H1 (cell line): ENCODE data around the gene RBM4B. TPM values are rescaled to one million over a fixed set of nuclear protein-coding genes. Genes with fewer than 3 reads are reported as not detected.

Source experiments
- CTCF ChIA-PET: fragments of 300-600 bp; sonication (Branson Sonifier 250); formaldehyde crosslinking; loops from one replicate; lab custom pipeline; 2021; ENCODE audit not compliant: partially characterized antibody; lab: Charles Lee
- POLR2A ChIA-PET: fragments of 300-600 bp; sonication (Branson Sonifier 250); formaldehyde crosslinking; loops from one replicate; lab custom pipeline; 2021; ENCODE audit warnings: inconsistent platforms; ENCODE audit not compliant: partially characterized antibody; lab: Charles Lee
- DNase-seq, 2 experiments: peaks; one replicate each; pipeline versions ENCODE4 v3.0.0 to v3.0.0-alpha.2; 2010 to 2022; ENCODE audit warnings: low spot score in 2 of 2, low read depth in 1 of 2, mixed read lengths in 1 of 2
- FAIRE-seq: peaks from 2 replicates; lab custom pipeline; 2011; peaks lifted over from hg19 to GRCh38; lab: Jason Lieb, UNC
- H2AFZ ChIP-seq: 2 replicates; pipeline ENCODE4 v1.8.1; 2012; ENCODE audit warnings: low read length, inconsistent platforms
- H2AK5ac ChIP-seq: 2 replicates; pipeline ENCODE4 v1.6.1; 2013; ENCODE audit warnings: low read depth, low read length
- H2BK120ac ChIP-seq: replicated peaks from 2 replicates; pipeline ENCODE3; 2013; ENCODE audit warnings: low read depth, low read length, inconsistent platforms
- H2BK12ac ChIP-seq: 2 replicates; pipeline ENCODE4 v1.6.1; 2013; ENCODE audit warnings: low read depth, low read length
- H2BK15ac ChIP-seq: 2 replicates; pipeline ENCODE4 v1.6.1; 2013; ENCODE audit warnings: low read length
- H2BK20ac ChIP-seq: 2 replicates; pipeline ENCODE4 v1.6.1; 2013; ENCODE audit warnings: low read length
- H2BK5ac ChIP-seq: 2 replicates; pipeline ENCODE4 v1.6.1; 2013; ENCODE audit warnings: low read depth, low read length
- H3K14ac ChIP-seq: 2 replicates; pipeline ENCODE4 v1.6.1; 2013; ENCODE audit warnings: inconsistent platforms; ENCODE audit not compliant: insufficient read length
- H3K18ac ChIP-seq: 2 replicates; pipeline ENCODE4 v1.6.1; 2013; ENCODE audit warnings: low read length; ENCODE audit errors: extremely low read depth
- H3K23ac ChIP-seq: 2 replicates; pipeline ENCODE4 v1.6.1; 2013; ENCODE audit warnings: inconsistent platforms; ENCODE audit not compliant: insufficient read length
- H3K23me2 ChIP-seq: 2 replicates; pipeline ENCODE4 v1.6.1; 2013; ENCODE audit warnings: low read depth, low read length
- H3K27ac ChIP-seq: 2 replicates; pipeline ENCODE4 v1.6.1; 2011; ENCODE audit warnings: low read depth, low read length, inconsistent platforms
- H3K27me3 ChIP-seq, 4 experiments: replicated peaks in 1 of 4; 1 replicate in 1 of 4; 2 replicates in 3 of 4; pipeline versions ENCODE4 v1.6.1 to v1.8.1; 2011 to 2013; ENCODE audit warnings: low read length in 3 of 4, mild to moderate bottlenecking in 3 of 4, inconsistent platforms in 2 of 4, mixed read lengths in 2 of 4, moderate library complexity in 1 of 4; ENCODE audit not compliant: control insufficient read depth in 3 of 4, insufficient read depth in 3 of 4; ENCODE audit errors: extremely low read depth in 1 of 4
- H3K36me3 ChIP-seq, 4 experiments: 2 replicates each; pipeline versions ENCODE4 v1.6.1 to v1.8.1; 2011 to 2013; ENCODE audit warnings: mild to moderate bottlenecking in 4 of 4, low read length in 3 of 4, moderate library complexity in 2 of 4, control low read depth in 1 of 4, inconsistent platforms in 1 of 4; ENCODE audit not compliant: insufficient read depth in 4 of 4, control insufficient read depth in 2 of 4
- H3K4ac ChIP-seq: replicated peaks from 2 replicates; pipeline ENCODE3; 2013; ENCODE audit warnings: low read length, low read depth, mixed read lengths, inconsistent platforms; ENCODE audit not compliant: insufficient read length
- H3K4me1 ChIP-seq, 4 experiments: replicated peaks in 1 of 4; 1 replicate in 1 of 4; 2 replicates in 3 of 4; pipeline versions ENCODE4 v1.6.1 to v1.8.1; 2011 to 2013; ENCODE audit warnings: low read length in 3 of 4, inconsistent platforms in 2 of 4, mixed read lengths in 1 of 4; ENCODE audit not compliant: insufficient read depth in 4 of 4, control insufficient read depth in 3 of 4
- H3K4me2 ChIP-seq, 2 experiments: 2 replicates each; pipeline versions ENCODE4 v1.6.1 to v1.8.1; 2011 to 2013; ENCODE audit warnings: low read depth in 2 of 2, low read length in 2 of 2, control low read depth in 1 of 2, inconsistent platforms in 1 of 2, mild to moderate bottlenecking in 1 of 2; ENCODE audit not compliant: insufficient read depth in 1 of 2
- H3K4me3 ChIP-seq, 4 experiments: fragments of 200-600, 300-600 bp in 1 of 4; sonication (generic), shearing (Covaris generic), sonication (Bioruptor Twin) in 1 of 4; 2 replicates each; pipeline versions ENCODE4 v1.5.1 to v1.8.1; 2011 to 2016; ENCODE audit warnings: low read length in 4 of 4, low read depth in 3 of 4, control low read depth in 2 of 4, inconsistent platforms in 2 of 4, mild to moderate bottlenecking in 2 of 4, mixed read lengths in 1 of 4, moderate library complexity in 1 of 4; ENCODE audit not compliant: insufficient read depth in 2 of 4; ENCODE audit errors: extremely low read depth in 1 of 4
- H3K56ac ChIP-seq: replicated peaks from 2 replicates; pipeline ENCODE3; 2013; ENCODE audit warnings: low read depth, mild to moderate bottlenecking, mixed read lengths, low read length, inconsistent platforms; ENCODE audit not compliant: insufficient read length
- H3K79me1 ChIP-seq: 2 replicates; pipeline ENCODE4 v1.6.1; 2013; ENCODE audit warnings: low read depth, low read length, control low read depth
- H3K79me2 ChIP-seq, 2 experiments: 2 replicates each; pipeline versions ENCODE4 v1.6.1 to v1.8.1; 2012 to 2013; ENCODE audit warnings: low read length in 2 of 2, mild to moderate bottlenecking in 2 of 2, inconsistent platforms in 1 of 2; ENCODE audit not compliant: insufficient read depth in 2 of 2, control insufficient read depth in 1 of 2
- H3K9ac ChIP-seq, 4 experiments: replicated peaks in 1 of 4; 1 replicate in 1 of 4; 2 replicates in 3 of 4; pipeline versions ENCODE4 v1.6.1 to v1.8.1; 2011 to 2013; ENCODE audit warnings: low read depth in 3 of 4, low read length in 3 of 4, control low read depth in 2 of 4, mild to moderate bottlenecking in 2 of 4, moderate library complexity in 2 of 4, inconsistent platforms in 1 of 4; ENCODE audit errors: extremely low read depth in 1 of 4
- H3K9me3 ChIP-seq, 2 experiments: 2 replicates each; pipeline versions ENCODE4 v1.6.1 to v1.8.1; 2012 to 2013; ENCODE audit warnings: mild to moderate bottlenecking in 2 of 2, moderate library complexity in 2 of 2, control low read depth in 1 of 2, inconsistent platforms in 1 of 2, low read depth in 1 of 2, low read length in 1 of 2, mixed read lengths in 1 of 2; ENCODE audit not compliant: insufficient read depth in 2 of 2
- H4K20me1 ChIP-seq, 2 experiments: replicated peaks in 1 of 2; 2 replicates each; pipeline versions ENCODE3 to v1.8.1; 2011 to 2013; ENCODE audit warnings: inconsistent platforms in 2 of 2, low read length in 2 of 2, mild to moderate bottlenecking in 1 of 2; ENCODE audit not compliant: insufficient read depth in 2 of 2, control insufficient read depth in 1 of 2
- H4K5ac ChIP-seq: 2 replicates; pipeline ENCODE4 v1.6.1; 2013; ENCODE audit warnings: low read length, low read depth, mixed read lengths, inconsistent platforms; ENCODE audit not compliant: insufficient read length
- H4K8ac ChIP-seq: 2 replicates; pipeline ENCODE4 v1.8.0; 2013; ENCODE audit warnings: mild to moderate bottlenecking, moderate library complexity, low read length, inconsistent platforms; ENCODE audit not compliant: insufficient read depth; ENCODE audit errors: extremely low read depth
- H4K91ac ChIP-seq: replicated peaks from 2 replicates; pipeline ENCODE3; 2013; ENCODE audit warnings: low read length, mixed read lengths, inconsistent platforms; ENCODE audit not compliant: insufficient read length
- CHD2 ChIP-seq: IDR thresholded peaks from 2 replicates; pipeline ENCODE4 v1.6.1; 2012; ENCODE audit warnings: low read length, improper control_type of control experiment
- CTCF ChIP-seq, 3 experiments: IDR thresholded peaks; 1 replicate in 2 of 3; 2 replicates in 1 of 3; pipeline versions ENCODE4 v1.5.1 to v1.6.1; 2011; ENCODE audit warnings: low read length in 3 of 3, mild to moderate bottlenecking in 3 of 3, inconsistent platforms in 2 of 3, low read depth in 1 of 3, moderate library complexity in 1 of 3; ENCODE audit not compliant: insufficient read depth in 1 of 3; ENCODE audit errors: control extremely low read depth in 1 of 3
- HDAC6 ChIP-seq: IDR thresholded peaks from one replicate; pipeline ENCODE4 v1.7.1; 2012; ENCODE audit warnings: low read depth, mild to moderate bottlenecking, inconsistent platforms, low read length, moderate library complexity
- POLR2AphosphoS5 ChIP-seq: IDR thresholded peaks from 2 replicates; pipeline ENCODE4 v1.6.1; 2011; ENCODE audit warnings: low read depth, low read length
- POU5F1 ChIP-seq: IDR thresholded peaks from 2 replicates; pipeline ENCODE4 v1.6.1; 2011; ENCODE audit warnings: low read depth, mild to moderate bottlenecking, low read length, moderate library complexity
- RAD21 ChIP-seq, 2 experiments: IDR thresholded peaks in 1 of 2; conservative IDR thresholded peaks in 1 of 2; 2 replicates each; pipeline ENCODE4 v1.6.1; 2011; ENCODE audit warnings: low read depth in 2 of 2, low read length in 2 of 2, improper control_type of control experiment in 1 of 2, inconsistent platforms in 1 of 2, mild to moderate bottlenecking in 1 of 2, moderate library complexity in 1 of 2
- SIN3A ChIP-seq, 2 experiments: IDR thresholded peaks in 1 of 2; conservative IDR thresholded peaks in 1 of 2; 2 replicates each; pipeline ENCODE4 v1.6.1; 2011 to 2012; ENCODE audit warnings: low read length in 2 of 2, improper control_type of control experiment in 1 of 2, low read depth in 1 of 2, mild to moderate bottlenecking in 1 of 2
- WGBS, 2 experiments: shearing (Covaris generic) in 1 of 2; methylation state at CpG; one replicate each; pipeline versions ENCODE4 v1.1.6 to v1.1.7; 2013 to 2015; ENCODE audit warnings: low lambda C conversion rate in 2 of 2, mixed read lengths in 2 of 2, inconsistent platforms in 1 of 2, low coverage in 1 of 2, missing lambda C conversion rate in 1 of 2; ENCODE audit not compliant: insufficient replicate concordance in 2 of 2, insufficient coverage in 1 of 2, insufficient read length in 1 of 2; ENCODE audit errors: extremely low coverage in 1 of 2, missing lambda C conversion rate in 1 of 2; 5-methylcytosine and 5-hydroxymethylcytosine counted together
- polyA plus RNA-seq, 7 experiments: library from polyadenylated mRNA; depleted of rRNA in 3 of 7; stranded (reverse) in 5 of 7; unstranded in 2 of 7; fragments of >200 nt in 5 of 7; fragments of 200-250 nt in 2 of 7; gene quantifications; 1 replicate in 5 of 7; 2 replicates in 1 of 7; 4 replicates in 1 of 7; pipeline versions ENCODE4 v1.2.1 to v1.2.3, GENCODE V29; 2011 to 2013; ENCODE audit warnings: missing spikeins in 2 of 7, mixed read lengths in 2 of 7
- total RNA-seq: library from RNA; stranded (reverse); fragmentation: NEBNext Ultra II Directional; extraction: Animal tissue kit (Norgen Biotek cat#: 25700); gene quantifications from 2 replicates; pipeline ENCODE4 v1.2.1, GENCODE V29; 2021

The RBM4B gene
- total and polyA plus RNA-seq, 2 of the 8 experiments (the other 6 are each of a cell fraction or from before 2014, with no cell fraction given) = 27.5 to 30.5 TPM

GRCh38 chr11:66689661-66690590 lies 12.2 kb upstream of the RBM4B start:
- no peaks in the 10 kb centered on the region for H3K79me1 ChIP-seq

More at GRCh38 chr11:66689661-66690590, 12.2 kb upstream of the RBM4B start:
- H2BK5ac ChIP-seq = no peak overlapping the region
- H2BK20ac ChIP-seq = no peak overlapping the region
- no peak overlapping the region for H3K27ac ChIP-seq
- peaks cover 0 to 9% of the 10 kb centered on the region in 2 experiments for H4K20me1 ChIP-seq
- no peak overlapping the region for H3K18ac ChIP-seq
- no peak for FAIRE-seq
- TF ChIP-seq CHD2 (no peak), POLR2AphosphoS5 (no peak), RAD21 (IDR thresholded peaks at IDR 0.05 in 1 of 2, conservative IDR thresholded peaks at IDR 0.05 in 1 of 2; ENCODE audit: low read depth in 2 of 2, low read length in 2 of 2) (no peak), HDAC6 (no peak), POU5F1 (no peak), CTCF (IDR thresholded peaks at IDR 0.05; ENCODE audit: control extremely low read depth in 1 of 3, insufficient read depth in 1 of 3, low read depth in 1 of 3, low read length in 3 of 3) (no peak), SIN3A (conservative IDR thresholded peaks at IDR 0.05 in 1 of 2, IDR thresholded peaks at IDR 0.05 in 1 of 2; ENCODE audit: low read depth in 1 of 2, low read length in 2 of 2) (no peak)
- 94% methylated on average over 27 of the region's 32 CpGs; no CpG with 5 or more reads in 1 of the 2 experiments for WGBS, 2 experiments
- H3K79me2 ChIP-seq = no peaks in the 10 kb centered on the region
- peaks cover 27 to 75% (median 56%) of the 10 kb centered on the region in 4 experiments for H3K36me3 ChIP-seq
- no peak overlapping the region for H3K9ac ChIP-seq
- no peak overlapping the region for H2BK15ac ChIP-seq
- no peak overlapping the region for H3K56ac ChIP-seq
- H3K9me3 ChIP-seq = no peaks in the 10 kb centered on the region
- no peak overlapping the region for H2BK12ac ChIP-seq
- no peaks in the 10 kb centered on the region for H3K23me2 ChIP-seq
- H2AK5ac ChIP-seq = no peak overlapping the region
- no peak overlapping the region for H3K4me2 ChIP-seq
- POLR2A ChIA-PET = no interaction called here
- no peak overlapping the region for H2BK120ac ChIP-seq
- no peaks in the 10 kb centered on the region for H3K27me3 ChIP-seq
- CTCF ChIA-PET = interaction anchor here (0.7 to 2.7 kb wide), 3 partner anchors 10 to 286 kb away, joined by 3 to 11 read pairs (median 3); no protein-coding TSS in a partner anchor
- no peak overlapping the region for H4K91ac ChIP-seq
- no peak overlapping the region for H3K14ac ChIP-seq
- H3K4me3 ChIP-seq = no peak overlapping the region
- no peak overlapping the region for H4K8ac ChIP-seq
- no peak overlapping the region for H4K5ac ChIP-seq
- H2AFZ ChIP-seq = no peak overlapping the region
- H3K4ac ChIP-seq = no peak overlapping the region
- H3K4me1 ChIP-seq = peaks cover 0 to 2% (median under 1%) of the 10 kb centered on the region in 4 experiments; a peak in 2 of 7 replicates
- DNase-seq = no peak
- no peak overlapping the region for H3K23ac ChIP-seq
